Mesendoderm (in vitro differentiated cells): ENCODE data around the gene MDH1.

Experiments
- DNase-seq: peaks from one replicate; pipeline ENCODE4 v3.0.0; 2013
- H2AK5ac ChIP-seq: 2 replicates; pipeline ENCODE4 v1.6.1; 2013; ENCODE audit warnings: low read length, inconsistent platforms
- H2BK120ac ChIP-seq: 2 replicates; pipeline ENCODE4 v1.6.1; 2013; ENCODE audit warnings: low read depth, mild to moderate bottlenecking, low read length, moderate library complexity, mixed read lengths
- H2BK15ac ChIP-seq: replicated peaks from 2 replicates; pipeline ENCODE4 v1.6.1; 2013; ENCODE audit warnings: low read depth, mild to moderate bottlenecking, moderate library complexity
- H2BK5ac ChIP-seq: 2 replicates; pipeline ENCODE4 v1.6.1; 2013; ENCODE audit warnings: low read length, inconsistent platforms
- H3K18ac ChIP-seq: 2 replicates; pipeline ENCODE4 v1.6.1; 2013; ENCODE audit warnings: mild to moderate bottlenecking, low read length, mixed read lengths
- H3K23ac ChIP-seq: one replicate; pipeline ENCODE4 v1.6.1; 2013; ENCODE audit warnings: low read length
- H3K27ac ChIP-seq: 2 replicates; pipeline ENCODE4 v1.5.1; 2013; ENCODE audit warnings: low read depth, mild to moderate bottlenecking, inconsistent platforms, low read length, moderate library complexity
- H3K27me3 ChIP-seq: 2 replicates; pipeline ENCODE4 v1.6.1; 2013; ENCODE audit warnings: low read length, control low read depth, mild to moderate bottlenecking, inconsistent platforms; ENCODE audit not compliant: insufficient read depth, poor library complexity
- H3K36me3 ChIP-seq: 2 replicates; pipeline ENCODE4 v1.6.1; 2013; ENCODE audit warnings: low read length, inconsistent platforms; ENCODE audit not compliant: control insufficient read depth, insufficient read depth
- H3K4ac ChIP-seq: one replicate; pipeline ENCODE4 v1.6.1; 2013; ENCODE audit warnings: low read depth, mild to moderate bottlenecking, low read length, moderate library complexity
- H3K4me1 ChIP-seq: 2 replicates; pipeline ENCODE4 v1.6.1; 2013; ENCODE audit warnings: low read depth, low read length, inconsistent platforms; ENCODE audit not compliant: control insufficient read depth
- H3K4me2 ChIP-seq: 2 replicates; pipeline ENCODE4 v1.6.1; 2013; ENCODE audit warnings: low read length
- H3K4me3 ChIP-seq: 2 replicates; pipeline ENCODE4 v1.5.1; 2013; ENCODE audit warnings: mild to moderate bottlenecking, low read length
- H3K56ac ChIP-seq: one replicate; pipeline ENCODE4 v1.6.1; 2013; ENCODE audit warnings: low read length
- H3K79me1 ChIP-seq: 2 replicates; pipeline ENCODE4 v1.6.1; 2013; ENCODE audit warnings: low read length, inconsistent platforms
- H3K79me2 ChIP-seq: 2 replicates; pipeline ENCODE4 v1.6.1; 2013; ENCODE audit warnings: mild to moderate bottlenecking, low read length; ENCODE audit not compliant: control insufficient read depth, insufficient read depth
- H3K9ac ChIP-seq: 2 replicates; pipeline ENCODE4 v1.6.1; 2013; ENCODE audit warnings: low read length, inconsistent platforms
- H4K5ac ChIP-seq: one replicate; pipeline ENCODE4 v1.6.1; 2013; ENCODE audit warnings: low read length
- H4K8ac ChIP-seq: one replicate; pipeline ENCODE4 v1.6.1; 2013; ENCODE audit warnings: low read depth, mild to moderate bottlenecking, control low read depth, low read length, moderate library complexity
- WGBS: extraction: QIAGEN DNeasy Blood & Tissue Kit; methylation state at CpG from one replicate; pipeline ENCODE4 v1.1.7; 2013; ENCODE audit warnings: low lambda C conversion rate, missing lambda C conversion rate; ENCODE audit not compliant: insufficient coverage; ENCODE audit errors: extremely low coverage; 5-methylcytosine and 5-hydroxymethylcytosine counted together

Gene MDH1

DNA sequence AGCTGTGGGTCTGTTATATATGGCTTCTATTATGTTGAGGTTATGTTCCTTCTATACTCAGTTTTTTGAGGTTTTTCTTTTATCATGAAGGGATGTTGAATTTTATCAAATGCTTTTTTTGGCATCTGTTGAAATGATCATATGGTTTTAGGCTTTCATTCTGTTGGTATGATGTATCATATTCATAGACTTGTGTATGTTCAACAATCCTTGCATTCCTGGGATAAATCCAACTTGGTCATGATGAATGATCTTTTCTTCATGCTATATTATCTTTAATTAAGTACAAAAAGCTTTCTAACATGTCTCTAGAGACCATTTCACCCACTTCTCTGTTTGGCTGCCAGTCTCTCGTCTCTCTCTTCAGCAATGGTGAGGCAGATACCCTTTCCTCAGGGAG, 54.2 kb downstream of the MDH1 start:
- no peak overlapping the region for H3K9ac ChIP-seq

DNA sequence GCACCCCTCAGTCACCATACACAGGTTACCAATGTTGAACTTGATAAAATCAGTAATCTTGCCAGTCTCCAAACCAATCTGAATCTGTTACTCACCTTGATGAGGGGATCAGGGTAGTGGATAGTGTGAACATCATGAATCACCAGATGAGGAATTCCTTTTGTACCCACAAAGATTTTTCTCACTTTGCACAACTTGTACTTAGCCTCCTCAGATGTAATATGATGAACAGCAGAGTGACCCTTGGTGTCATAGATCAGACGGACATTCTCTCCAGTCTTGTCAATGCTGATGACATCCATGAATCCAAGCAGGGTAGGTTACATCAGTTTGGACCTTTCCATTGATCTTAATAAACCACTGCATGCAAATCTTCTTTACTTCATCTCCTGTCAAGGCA, 54.7 kb downstream of the MDH1 start:
- Histone ChIP-seq H3K4me2 (no peak overlapping the region), H4K5ac (no peak overlapping the region)

More for the DNA sequence above, 54.2 kb downstream of the MDH1 start:
- Histone ChIP-seq H3K4me1 (no peaks in the 10 kb centered on the region), H3K4me2 (no peak overlapping the region), H3K79me2 (no peaks in the 10 kb centered on the region), H3K18ac (no peak overlapping the region), H2AK5ac (no peak overlapping the region), H3K27me3 (no peaks in the 10 kb centered on the region), H3K23ac (no peak overlapping the region), H2BK5ac (no peak overlapping the region), H3K4ac (no peak overlapping the region), H3K36me3 (no peaks in the 10 kb centered on the region), H3K56ac (no peak overlapping the region), H3K4me3 (no peak overlapping the region), H3K27ac (no peak overlapping the region), H4K5ac (no peak overlapping the region), H4K8ac (no peak overlapping the region), H2BK15ac (no peak overlapping the region), H2BK120ac (no peak overlapping the region), H3K79me1 (no peaks in the 10 kb centered on the region)
- no peak for DNase-seq
- WGBS: no CpG with 5 or more reads among the region's 1 CpG

DNA sequence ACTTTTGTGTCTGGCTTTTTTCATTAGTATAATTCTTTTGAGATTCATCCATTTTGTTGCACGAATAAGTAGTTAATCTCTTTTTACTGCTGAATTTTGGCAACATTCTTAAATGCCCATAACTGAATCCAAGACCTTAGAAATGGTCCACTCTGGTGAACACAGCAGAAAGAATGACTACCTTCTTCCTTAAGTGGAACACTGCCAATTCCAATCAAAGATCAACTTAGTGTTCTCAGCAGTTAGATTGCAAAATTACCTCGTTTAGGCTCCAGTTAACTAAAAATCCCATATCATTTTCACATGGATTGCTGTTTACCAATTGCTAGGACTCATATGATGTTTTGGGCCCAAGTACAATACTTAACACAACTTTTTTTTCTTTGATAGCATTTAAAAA, 59.9 kb downstream of the MDH1 start:
- H3K4me1 ChIP-seq: no peaks in the 10 kb centered on the region
- no peak overlapping the region for H2BK120ac ChIP-seq
- H4K5ac ChIP-seq: no peak overlapping the region
- no peak overlapping the region for H2BK15ac ChIP-seq
- H4K8ac ChIP-seq: no peak overlapping the region
- H2AK5ac ChIP-seq: no peak overlapping the region
- no peak overlapping the region for H3K56ac ChIP-seq
- no peak overlapping the region for H3K4me3 ChIP-seq
- no peak for DNase-seq
- H3K23ac ChIP-seq: no peak overlapping the region
- H3K4me2 ChIP-seq: no peak overlapping the region
- no peak overlapping the region for H3K27ac ChIP-seq
- no peak overlapping the region for H3K4ac ChIP-seq
- WGBS: no CpG with 5 or more reads among the region's 2 CpGs
- no peaks in the 10 kb centered on the region for H3K36me3 ChIP-seq
- H3K18ac ChIP-seq: no peak overlapping the region
- H3K27me3 ChIP-seq: no peaks in the 10 kb centered on the region
- no peaks in the 10 kb centered on the region for H3K79me1 ChIP-seq
- no peaks in the 10 kb centered on the region for H3K79me2 ChIP-seq
- no peak overlapping the region for H3K9ac ChIP-seq
- H2BK5ac ChIP-seq: no peak overlapping the region

More for the DNA sequence above, 54.7 kb downstream of the MDH1 start:
- Histone ChIP-seq H3K36me3 (no peaks in the 10 kb centered on the region), H3K79me2 (no peaks in the 10 kb centered on the region), H3K79me1 (no peaks in the 10 kb centered on the region), H3K4me3 (no peak overlapping the region), H2AK5ac (no peak overlapping the region), H3K9ac (no peak overlapping the region), H3K4ac (no peak overlapping the region), H3K27me3 (no peaks in the 10 kb centered on the region), H2BK15ac (no peak overlapping the region), H3K18ac (no peak overlapping the region), H3K4me1 (no peaks in the 10 kb centered on the region), H2BK5ac (no peak overlapping the region), H3K56ac (no peak overlapping the region), H3K27ac (no peak overlapping the region), H3K23ac (no peak overlapping the region), H4K8ac (no peak overlapping the region), H2BK120ac (no peak overlapping the region)
- no CpG with 5 or more reads among the region's 1 CpG for WGBS
- no peak for DNase-seq

DNA sequence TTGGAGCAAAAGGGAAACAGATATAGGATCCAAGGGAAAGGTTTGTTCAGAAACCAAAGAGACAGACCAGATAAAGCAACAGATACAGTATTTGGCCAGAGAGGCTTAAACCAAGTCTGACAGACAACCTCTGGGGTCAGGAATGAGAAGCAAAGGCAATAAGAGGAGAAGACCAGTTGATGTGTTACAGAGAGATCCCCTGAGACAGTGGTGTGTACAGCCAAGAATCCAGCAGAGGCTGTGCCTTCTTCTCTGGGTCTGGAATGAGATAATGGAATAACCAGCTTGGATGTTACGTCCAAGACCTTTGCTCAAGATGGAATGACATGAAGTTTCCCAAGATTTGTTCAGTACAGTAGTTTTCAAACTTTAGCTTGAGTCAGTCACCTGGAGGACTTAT, 61.1 kb downstream of the MDH1 start:
- H3K4ac ChIP-seq: no peak overlapping the region
- H3K4me3 ChIP-seq: no peak overlapping the region
- no peaks in the 10 kb centered on the region for H3K79me1 ChIP-seq
- H3K4me1 ChIP-seq: no peaks in the 10 kb centered on the region
- H2AK5ac ChIP-seq: no peak overlapping the region
- H2BK120ac ChIP-seq: no peak overlapping the region
- no CpG with 5 or more reads among the region's 1 CpG for WGBS
- H3K18ac ChIP-seq: no peak overlapping the region
- no peak overlapping the region for H2BK5ac ChIP-seq
- no peaks in the 10 kb centered on the region for H3K27me3 ChIP-seq
- H3K27ac ChIP-seq: no peak overlapping the region
- no peak overlapping the region for H3K9ac ChIP-seq
- no peaks in the 10 kb centered on the region for H3K79me2 ChIP-seq
- no peak overlapping the region for H3K23ac ChIP-seq
- H2BK15ac ChIP-seq: no peak overlapping the region
- H3K4me2 ChIP-seq: no peak overlapping the region
- H4K5ac ChIP-seq: no peak overlapping the region
- H3K56ac ChIP-seq: no peak overlapping the region
- no peak overlapping the region for H4K8ac ChIP-seq
- H3K36me3 ChIP-seq: no peaks in the 10 kb centered on the region
- DNase-seq: no peak

DNA sequence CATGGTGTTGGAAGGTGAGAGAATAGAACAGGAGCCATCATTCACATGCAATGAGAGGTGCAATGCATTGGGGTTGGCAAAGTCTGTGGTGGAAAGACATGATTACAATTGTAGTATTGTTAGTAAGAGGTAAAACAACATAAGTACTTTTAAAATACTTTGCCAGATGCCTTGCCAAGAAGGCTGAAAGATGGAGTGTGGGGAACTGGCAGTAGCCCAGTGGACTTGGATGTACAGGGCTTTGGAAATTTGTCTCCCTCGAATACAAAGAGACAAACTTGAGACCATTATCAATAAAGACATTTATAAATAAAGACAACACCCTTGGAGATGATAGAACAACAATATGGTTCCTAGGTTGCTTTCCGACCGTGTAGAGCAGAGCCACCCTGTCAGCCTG, 62.0 kb downstream of the MDH1 start:
- Histone ChIP-seq H3K4ac (no peak overlapping the region), H3K56ac (no peak overlapping the region), H4K5ac (no peak overlapping the region), H3K4me2 (no peak overlapping the region), H2BK5ac (no peak overlapping the region), H3K27ac (no peak overlapping the region), H3K79me2 (no peaks in the 10 kb centered on the region), H3K79me1 (no peaks in the 10 kb centered on the region), H3K4me1 (no peaks in the 10 kb centered on the region), H3K9ac (no peak overlapping the region), H3K23ac (no peak overlapping the region), H3K36me3 (no peaks in the 10 kb centered on the region), H3K18ac (no peak overlapping the region), H2AK5ac (no peak overlapping the region), H3K4me3 (no peak overlapping the region), H4K8ac (no peak overlapping the region), H2BK15ac (no peak overlapping the region), H3K27me3 (no peaks in the 10 kb centered on the region), H2BK120ac (no peak overlapping the region)
- no CpG with 5 or more reads among the region's 3 CpGs for whole genome bisulfite sequencing
- DNase-seq: no peak

DNA sequence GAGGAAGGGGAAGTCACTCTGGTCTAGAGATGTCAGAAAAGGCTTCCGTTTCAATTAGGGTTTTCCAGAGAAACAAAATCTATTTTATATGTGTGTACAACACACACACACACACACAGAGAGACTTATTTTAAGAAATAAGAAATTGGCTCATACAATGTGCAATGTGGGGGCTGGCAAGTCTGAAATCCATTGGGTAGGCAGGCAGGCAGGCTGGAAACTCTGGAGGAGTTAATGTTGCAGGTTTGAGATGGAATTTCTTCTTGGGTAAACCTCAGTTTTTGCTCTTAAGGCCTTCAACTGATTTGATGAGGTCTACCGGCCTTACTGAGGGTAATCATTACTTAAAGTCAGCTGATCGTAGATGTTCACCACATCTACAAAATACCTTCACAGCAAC, 62.6 kb downstream of the MDH1 start:
- H4K8ac ChIP-seq: no peak overlapping the region
- no peak overlapping the region for H2BK5ac ChIP-seq
- H2BK120ac ChIP-seq: no peak overlapping the region
- no peak overlapping the region for H3K4ac ChIP-seq
- H3K4me2 ChIP-seq: no peak overlapping the region
- no peaks in the 10 kb centered on the region for H3K79me1 ChIP-seq
- no peak overlapping the region for H2AK5ac ChIP-seq
- no peak overlapping the region for H3K4me3 ChIP-seq
- H3K79me2 ChIP-seq: no peaks in the 10 kb centered on the region
- no peak overlapping the region for H3K9ac ChIP-seq
- WGBS: no CpG with 5 or more reads among the region's 3 CpGs
- no peak overlapping the region for H4K5ac ChIP-seq
- H2BK15ac ChIP-seq: no peak overlapping the region
- no peaks in the 10 kb centered on the region for H3K4me1 ChIP-seq
- H3K27me3 ChIP-seq: no peaks in the 10 kb centered on the region
- no peaks in the 10 kb centered on the region for H3K36me3 ChIP-seq
- H3K56ac ChIP-seq: no peak overlapping the region
- no peak overlapping the region for H3K27ac ChIP-seq
- DNase-seq: no peak
- H3K18ac ChIP-seq: no peak overlapping the region
- no peak overlapping the region for H3K23ac ChIP-seq
